Raji (cell line): Measurements from ENCODE around the gene LRRC53.

ENCODE experiments used
- POLR2A ChIP-seq: IDR thresholded peaks from 2 replicates; pipeline ENCODE4 v1.6.1; 2011; ENCODE audit warnings: low read depth, low read length, control low read depth; ENCODE audit not compliant: insufficient read depth

Gene LRRC53

GRCh38 chr1:74427681-74428080 lies 84.7 kb downstream of the LRRC53 start:
- no peak for TF ChIP-seq POLR2A

- TF ChIP-seq POLR2A, result no peak
Observed at GRCh38 chr1:74426208-74426937, 86.0 kb downstream of the LRRC53 start.

GRCh38 chr1:74425676-74426075 lies 86.7 kb downstream of the LRRC53 start:
- TF ChIP-seq POLR2A, result no peak

DNA sequence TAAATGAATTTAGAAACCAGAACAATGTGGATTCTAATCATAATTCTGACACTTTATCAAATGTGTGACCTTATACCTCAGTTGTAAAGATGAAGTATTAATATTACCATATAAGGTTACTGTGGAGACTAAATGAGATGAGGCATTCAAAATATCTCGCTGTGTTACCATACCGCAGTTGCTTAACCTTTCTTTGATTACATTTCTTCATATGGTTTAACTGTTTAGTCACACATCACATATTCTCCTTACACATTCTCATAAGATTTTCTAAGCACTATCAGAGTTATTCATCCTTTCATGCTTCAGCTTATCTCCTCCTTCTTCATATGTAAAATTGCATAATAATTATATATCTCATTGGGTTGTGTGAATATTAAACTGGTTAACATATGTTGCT lies 88.9 kb downstream of the LRRC53 start:
- no peak for TF ChIP-seq POLR2A

DNA sequence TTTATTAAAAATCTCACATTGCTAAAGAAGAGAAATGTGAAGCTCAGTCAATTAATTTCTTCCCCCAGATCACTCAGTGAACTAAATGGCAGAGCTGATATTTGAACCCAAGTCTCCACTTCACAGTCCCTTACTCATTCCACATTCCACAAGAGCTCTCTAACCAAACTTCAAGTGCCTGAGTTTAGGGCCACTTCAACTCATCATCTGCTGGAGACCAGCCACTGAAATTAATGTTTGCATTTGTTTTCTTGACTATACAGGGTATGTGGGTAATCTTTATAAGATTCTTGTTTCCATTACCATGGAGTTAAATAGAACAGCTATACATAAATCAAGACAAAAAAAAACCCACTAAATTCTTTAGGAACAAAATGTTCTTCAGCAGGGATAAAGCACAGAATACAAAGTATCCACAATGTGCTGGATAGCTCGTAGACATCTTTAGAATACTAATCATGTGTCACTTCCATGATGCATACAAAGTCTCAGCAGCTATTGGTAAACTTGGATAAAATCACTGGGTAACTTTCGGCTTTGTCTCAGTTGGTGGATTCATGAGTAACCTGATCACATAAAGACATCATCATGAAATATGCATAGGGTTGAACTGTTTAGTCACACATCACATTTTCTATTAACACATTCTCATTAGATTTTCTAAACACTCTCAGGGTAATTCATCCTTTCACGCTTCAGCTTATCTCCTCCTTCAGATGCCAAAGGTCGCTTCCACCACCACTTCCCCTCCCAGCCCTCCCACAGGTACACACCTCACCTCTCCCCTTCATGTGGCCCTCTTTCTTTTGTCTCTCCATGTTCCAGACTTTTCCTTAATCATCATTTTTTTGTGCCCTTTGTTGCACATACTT lies 89.8 kb downstream of the LRRC53 start:
- TF ChIP-seq POLR2A, result no peak

DNA sequence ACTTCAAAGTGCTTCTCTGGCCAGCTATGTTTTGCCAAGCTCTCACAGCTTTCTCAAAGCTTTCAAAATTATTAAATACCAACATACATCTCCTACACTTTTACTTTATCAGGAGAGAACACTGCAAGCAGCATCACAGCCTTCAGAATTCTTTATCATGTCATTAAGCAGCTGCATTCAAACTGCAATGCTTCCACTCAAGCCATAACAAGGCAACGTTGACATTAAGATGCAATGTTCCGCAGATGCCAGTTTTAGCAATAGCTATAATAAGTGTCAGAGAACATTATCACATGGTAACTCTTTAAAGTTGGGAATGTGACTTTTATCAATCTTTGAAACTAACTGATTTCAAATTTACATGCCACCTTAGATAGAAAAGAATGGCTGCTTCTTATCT lies 91.9 kb downstream of the LRRC53 start:
- TF ChIP-seq POLR2A, result no peak
